NCI-H146 treated with DMSO at 0.1 percent for 48 hours (cell line): ENCODE measurements around the gene GYPC.
"Not testable (repeated sequence)": the region's sequence is repeated elsewhere in the genome, so short reads cannot be mapped to it uniquely, and the experiment has no call there.

ENCODE experiments used
- DNase-seq: peaks from one replicate; lab custom pipeline; 2025; ENCODE audit not compliant: unreplicated experiment; lab: John Stamatoyannopoulos, UW

Gene GYPC

GRCh38 chr2:126655500-126656430, at the start of gene GYPC:
GYPC (plus strand) TSS chr2:126656158; CDS start chr2:126656264, 106 bp downstream.
- DNase-seq: no peak

GRCh38 chr2:126614524-126615227, 41.3 kb upstream of the GYPC start:
- DNase-seq: no peak

- DNase-seq: no peak
These were observed 39.3 kb upstream of the GYPC start for GRCh38 chr2:126616606-126617069.

- DNase-seq: no peak
These were observed 35.7 kb upstream of the GYPC start for GRCh38 chr2:126620302-126620701.

- no peak for DNase-seq
These were observed 33.0 kb upstream of the GYPC start for GRCh38 chr2:126623000-126623399.

- no peak for DNase-seq
These were observed 28.3 kb upstream of the GYPC start for GRCh38 chr2:126627643-126628042.

GRCh38 chr2:126634273-126634861, 21.6 kb upstream of the GYPC start:
- no peak for DNase-seq

- no peak for DNase-seq
These were observed 20.7 kb upstream of the GYPC start for GRCh38 chr2:126635281-126635680.

- no peak for DNase-seq
These were observed 20.2 kb upstream of the GYPC start for GRCh38 chr2:126635736-126636135.

GRCh38 chr2:126637386-126637785, 18.6 kb upstream of the GYPC start:
- DNase-seq: no peak

GRCh38 chr2:126638746-126639145, 17.2 kb upstream of the GYPC start:
- no peak for DNase-seq

GRCh38 chr2:126639276-126639675, 16.7 kb upstream of the GYPC start:
- no peak for DNase-seq

- not testable (repeated sequence) for DNase-seq
These were observed 14.7 kb upstream of the GYPC start for GRCh38 chr2:126641294-126641693.

- no peak for DNase-seq
These were observed 13.9 kb upstream of the GYPC start for GRCh38 chr2:126642031-126642430.

GRCh38 chr2:126643431-126643830, 12.5 kb upstream of the GYPC start:
- DNase-seq: no peak

- DNase-seq: no peak
These were observed 12.0 kb upstream of the GYPC start for GRCh38 chr2:126643972-126644371.

- no peak for DNase-seq
These were observed 11.2 kb upstream of the GYPC start for GRCh38 chr2:126644630-126645191.

- DNase-seq: no peak
These were observed 10.7 kb upstream of the GYPC start for GRCh38 chr2:126645211-126645618.

- DNase-seq: no peak
These were observed 9.9 kb upstream of the GYPC start for GRCh38 chr2:126646026-126646425.

GRCh38 chr2:126647714-126648344, 8.1 kb upstream of the GYPC start:
- DNase-seq: not testable (repeated sequence)

GRCh38 chr2:126648345-126648786, 7.6 kb upstream of the GYPC start:
- DNase-seq: not testable (repeated sequence)
